Neural cell (in vitro differentiated cells): ENCODE data around the gene SIX5. TPM values are rescaled to one million over a fixed set of nuclear protein-coding genes. Genes with fewer than 3 reads are reported as not detected.

Experiments used
- H2AFZ ChIP-seq: fragments of 200-600, 300-800 bp; sonication (generic), shearing (Covaris generic); 2 replicates; pipeline ENCODE4 v1.6.0; 2014; ENCODE audit warnings: low read depth, mild to moderate bottlenecking, antibody characterized with exemption, low read length, moderate library complexity
- H3F3A ChIP-seq: fragments of 200-600 bp; shearing (Covaris generic); 2 replicates; pipeline ENCODE4 v1.6.1; 2016; ENCODE audit warnings: mild to moderate bottlenecking, moderate library complexity, mixed read lengths, antibody characterized with exemption, low read length; ENCODE audit not compliant: insufficient read depth, poor library complexity, severe bottlenecking
- H3K27ac ChIP-seq: fragments of 200-600, 300-800 bp; sonication (generic), shearing (Covaris generic); 2 replicates; pipeline ENCODE4 v1.5.1; 2014; ENCODE audit warnings: mild to moderate bottlenecking, low read length, moderate library complexity
- H3K27me3 ChIP-seq: fragments of 300-800, 200-600 bp; sonication (generic), shearing (Covaris generic); 2 replicates; pipeline ENCODE4 v1.6.0; 2014; ENCODE audit warnings: mild to moderate bottlenecking, low read depth, low read length, moderate library complexity; ENCODE audit not compliant: insufficient read depth
- H3K36me3 ChIP-seq: fragments of 300-800, 200-600 bp; sonication (generic), shearing (Covaris generic); 2 replicates; pipeline ENCODE4 v1.5.1; 2014; ENCODE audit warnings: mild to moderate bottlenecking, antibody characterized with exemption, low read length, moderate library complexity; ENCODE audit not compliant: insufficient read depth
- H3K4me2 ChIP-seq: fragments of 300-800, 200-600 bp; sonication (generic), shearing (Covaris generic); 2 replicates; pipeline ENCODE4 v1.6.0; 2014; ENCODE audit warnings: mild to moderate bottlenecking, low read length
- H3K4me3 ChIP-seq: fragments of 300-800, 200-600 bp; sonication (generic), shearing (Covaris generic); 2 replicates; pipeline ENCODE4 v1.5.1; 2014; ENCODE audit warnings: mild to moderate bottlenecking, low read length, moderate library complexity
- H3K79me2 ChIP-seq: fragments of 200-600 bp; shearing (Covaris generic); replicated peaks from 2 replicates; pipeline ENCODE4 v1.6.0; 2014; ENCODE audit warnings: mild to moderate bottlenecking, low read length, moderate library complexity; ENCODE audit not compliant: insufficient read depth
- H3K9ac ChIP-seq: fragments of 300-800, 200-600 bp; sonication (generic), shearing (Covaris generic); 2 replicates; pipeline ENCODE4 v1.6.1; 2016; ENCODE audit warnings: mild to moderate bottlenecking, low read length, mixed read lengths
- H3K9me2 ChIP-seq: fragments of 200-600 bp; shearing (Covaris generic); 2 replicates; pipeline ENCODE4 v1.6.1; 2016; ENCODE audit warnings: mild to moderate bottlenecking, low read length, mixed read lengths; ENCODE audit not compliant: insufficient read depth
- H3K9me3 ChIP-seq: fragments of 200-600, 300-800 bp; sonication (generic), shearing (Covaris generic); 2 replicates; pipeline ENCODE4 v1.6.1; 2016; ENCODE audit warnings: mild to moderate bottlenecking, mixed run types, low read length, moderate library complexity, mixed read lengths
- H4K20me1 ChIP-seq: fragments of 200-600 bp; shearing (Covaris generic); 2 replicates; pipeline ENCODE4 v1.6.1; 2016; ENCODE audit warnings: mild to moderate bottlenecking, mixed run types; ENCODE audit not compliant: insufficient read depth
- EP300 ChIP-seq: fragments of 450-650 bp; conservative IDR thresholded peaks from 2 replicates; pipeline ENCODE4 v1.6.1; 2014; ENCODE audit warnings: antibody characterized with exemption, mild to moderate bottlenecking, moderate library complexity; ENCODE audit not compliant: poor library complexity, severe bottlenecking
- EZH2 ChIP-seq: fragments of 200-600, 300-800 bp; shearing (Covaris generic), sonication (generic); IDR thresholded peaks from 2 replicates; pipeline ENCODE4 v1.6.1; 2014; ENCODE audit warnings: antibody characterized with exemption, low read length, borderline replicate concordance, mild to moderate bottlenecking; ENCODE audit not compliant: insufficient read depth, poor library complexity, severe bottlenecking
- MXI1 ChIP-seq: fragments of 450-650 bp; conservative IDR thresholded peaks from 2 replicates; pipeline ENCODE4 v1.6.1; 2014; ENCODE audit warnings: antibody characterized with exemption, mild to moderate bottlenecking; ENCODE audit not compliant: poor library complexity, severe bottlenecking
- POLR2AphosphoS5 ChIP-seq: IDR thresholded peaks from 2 replicates; pipeline ENCODE4 v1.6.1; 2012
- RAD21 ChIP-seq: fragments of 450-650 bp; conservative IDR thresholded peaks from 2 replicates; pipeline ENCODE4 v1.6.1; 2014; ENCODE audit warnings: antibody characterized with exemption, mild to moderate bottlenecking, moderate library complexity
- SMC3 ChIP-seq: fragments of 450-650 bp; conservative IDR thresholded peaks from 2 replicates; pipeline ENCODE4 v1.6.1; 2014; ENCODE audit warnings: antibody characterized with exemption, mild to moderate bottlenecking, moderate library complexity; ENCODE audit not compliant: poor library complexity
- TAF1 ChIP-seq: IDR thresholded peaks from 2 replicates; pipeline ENCODE4 v1.6.1; 2012; ENCODE audit warnings: low read depth
- polyA plus RNA-seq: library from polyadenylated mRNA; depleted of rRNA; stranded (reverse); fragments of >200 nt; gene quantifications from 2 replicates; pipeline ENCODE4 v1.2.3, GENCODE V29; 2014
- TF ChIP-seq, protein P1 (sequence below): IDR thresholded peaks from 2 replicates; pipeline ENCODE4 v1.6.1; 2012; ENCODE audit warnings: borderline replicate concordance
- TF ChIP-seq, protein P2 (sequence below): fragments of 450-650 bp; IDR thresholded peaks from 2 replicates; pipeline ENCODE4 v1.5.1; 2014; ENCODE audit warnings: antibody characterized with exemption, mild to moderate bottlenecking, moderate library complexity; ENCODE audit not compliant: poor library complexity, severe bottlenecking

Gene SIX5
- polyA plus RNA-seq, 1 donor from 2014 or later: not detected

DNA sequence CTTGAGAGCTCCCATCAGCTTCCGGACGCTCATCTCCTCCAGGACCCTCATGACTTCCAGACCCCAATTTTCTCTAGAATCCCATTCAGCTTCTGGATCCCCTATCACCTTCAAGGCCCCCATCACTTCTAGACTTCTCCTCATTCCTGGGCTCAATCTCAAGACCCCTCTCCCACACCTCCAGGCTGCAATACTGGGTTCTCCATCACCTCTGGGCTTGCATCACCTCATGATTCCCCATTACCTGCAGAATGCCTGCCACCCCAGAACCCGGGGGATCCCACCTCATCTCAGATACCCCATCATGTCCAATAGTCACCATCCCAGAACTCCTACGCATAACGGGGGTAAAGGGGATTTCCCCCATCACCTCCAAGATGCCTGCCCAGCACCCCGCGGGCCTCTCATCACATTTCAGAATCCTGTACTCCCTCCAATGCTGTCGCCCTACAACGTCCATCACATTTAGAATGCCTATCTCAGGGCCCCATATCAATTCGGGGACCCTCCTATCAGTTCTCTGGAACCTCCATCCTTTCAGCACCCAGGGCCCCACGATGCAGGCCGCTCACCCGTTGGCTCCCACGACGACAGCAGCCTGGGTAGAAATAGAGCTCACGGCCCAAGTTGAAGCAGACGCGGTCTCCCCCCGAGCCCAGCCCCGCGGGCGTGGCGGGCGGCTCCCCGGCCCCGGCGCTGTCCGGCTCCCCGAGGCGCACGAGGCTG, 22.9 kb upstream of the SIX5 start:
- Histone ChIP-seq H2AFZ (no peak overlapping the region), H3K4me3 (peak overlapping the region; percentile 94), H3K79me2 (peaks cover 25% of the 10 kb centered on the region), H3K27me3 (no peaks in the 10 kb centered on the region), H3K36me3 (peaks cover 6% of the 10 kb centered on the region), H4K20me1 (no peaks in the 10 kb centered on the region), H3K4me2 (peak overlapping the region; percentile 98), H3K9me2 (no peaks in the 10 kb centered on the region), H3K27ac (peak overlapping the region; percentile 55), H3K9me3 (no peaks in the 10 kb centered on the region), H3F3A (no peaks in the 10 kb centered on the region), H3K9ac (peak overlapping the region; percentile 87)
- TF ChIP-seq RAD21 (no peak), EZH2 (no peak), POLR2AphosphoS5 (no peak), MXI1 (no peak), SMC3 (no peak), EP300 (no peak), TAF1 (no peak)
- TF ChIP-seq, protein P1, sequence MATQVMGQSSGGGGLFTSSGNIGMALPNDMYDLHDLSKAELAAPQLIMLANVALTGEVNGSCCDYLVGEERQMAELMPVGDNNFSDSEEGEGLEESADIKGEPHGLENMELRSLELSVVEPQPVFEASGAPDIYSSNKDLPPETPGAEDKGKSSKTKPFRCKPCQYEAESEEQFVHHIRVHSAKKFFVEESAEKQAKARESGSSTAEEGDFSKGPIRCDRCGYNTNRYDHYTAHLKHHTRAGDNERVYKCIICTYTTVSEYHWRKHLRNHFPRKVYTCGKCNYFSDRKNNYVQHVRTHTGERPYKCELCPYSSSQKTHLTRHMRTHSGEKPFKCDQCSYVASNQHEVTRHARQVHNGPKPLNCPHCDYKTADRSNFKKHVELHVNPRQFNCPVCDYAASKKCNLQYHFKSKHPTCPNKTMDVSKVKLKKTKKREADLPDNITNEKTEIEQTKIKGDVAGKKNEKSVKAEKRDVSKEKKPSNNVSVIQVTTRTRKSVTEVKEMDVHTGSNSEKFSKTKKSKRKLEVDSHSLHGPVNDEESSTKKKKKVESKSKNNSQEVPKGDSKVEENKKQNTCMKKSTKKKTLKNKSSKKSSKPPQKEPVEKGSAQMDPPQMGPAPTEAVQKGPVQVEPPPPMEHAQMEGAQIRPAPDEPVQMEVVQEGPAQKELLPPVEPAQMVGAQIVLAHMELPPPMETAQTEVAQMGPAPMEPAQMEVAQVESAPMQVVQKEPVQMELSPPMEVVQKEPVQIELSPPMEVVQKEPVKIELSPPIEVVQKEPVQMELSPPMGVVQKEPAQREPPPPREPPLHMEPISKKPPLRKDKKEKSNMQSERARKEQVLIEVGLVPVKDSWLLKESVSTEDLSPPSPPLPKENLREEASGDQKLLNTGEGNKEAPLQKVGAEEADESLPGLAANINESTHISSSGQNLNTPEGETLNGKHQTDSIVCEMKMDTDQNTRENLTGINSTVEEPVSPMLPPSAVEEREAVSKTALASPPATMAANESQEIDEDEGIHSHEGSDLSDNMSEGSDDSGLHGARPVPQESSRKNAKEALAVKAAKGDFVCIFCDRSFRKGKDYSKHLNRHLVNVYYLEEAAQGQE: no peak
- TF ChIP-seq, protein P2, sequence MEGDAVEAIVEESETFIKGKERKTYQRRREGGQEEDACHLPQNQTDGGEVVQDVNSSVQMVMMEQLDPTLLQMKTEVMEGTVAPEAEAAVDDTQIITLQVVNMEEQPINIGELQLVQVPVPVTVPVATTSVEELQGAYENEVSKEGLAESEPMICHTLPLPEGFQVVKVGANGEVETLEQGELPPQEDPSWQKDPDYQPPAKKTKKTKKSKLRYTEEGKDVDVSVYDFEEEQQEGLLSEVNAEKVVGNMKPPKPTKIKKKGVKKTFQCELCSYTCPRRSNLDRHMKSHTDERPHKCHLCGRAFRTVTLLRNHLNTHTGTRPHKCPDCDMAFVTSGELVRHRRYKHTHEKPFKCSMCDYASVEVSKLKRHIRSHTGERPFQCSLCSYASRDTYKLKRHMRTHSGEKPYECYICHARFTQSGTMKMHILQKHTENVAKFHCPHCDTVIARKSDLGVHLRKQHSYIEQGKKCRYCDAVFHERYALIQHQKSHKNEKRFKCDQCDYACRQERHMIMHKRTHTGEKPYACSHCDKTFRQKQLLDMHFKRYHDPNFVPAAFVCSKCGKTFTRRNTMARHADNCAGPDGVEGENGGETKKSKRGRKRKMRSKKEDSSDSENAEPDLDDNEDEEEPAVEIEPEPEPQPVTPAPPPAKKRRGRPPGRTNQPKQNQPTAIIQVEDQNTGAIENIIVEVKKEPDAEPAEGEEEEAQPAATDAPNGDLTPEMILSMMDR: no peak

DNA sequence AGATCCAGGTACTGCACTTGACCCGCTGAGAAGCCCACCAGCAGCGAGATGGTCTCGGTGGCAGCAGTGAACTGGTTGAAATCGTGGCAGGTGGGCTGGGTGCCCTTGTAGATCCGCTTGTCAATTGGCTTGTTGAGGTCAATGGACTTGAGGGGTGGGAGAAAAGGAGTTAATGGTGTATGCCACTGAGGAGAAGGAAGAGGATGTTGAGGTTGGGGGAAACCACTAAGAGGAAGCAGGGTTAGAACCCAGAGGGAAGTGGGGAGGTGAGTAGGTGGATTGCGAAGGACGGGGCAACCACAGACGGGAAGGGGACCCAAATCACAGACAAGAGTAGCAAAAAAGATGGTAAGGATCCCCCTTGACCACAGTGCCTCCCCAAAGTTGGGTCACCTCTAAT, 21.9 kb upstream of the SIX5 start:
- H3K4me2 ChIP-seq: peak overlapping the region; percentile 98
- no peaks in the 10 kb centered on the region for H4K20me1 ChIP-seq
- no peaks in the 10 kb centered on the region for H3F3A ChIP-seq
- H3K4me3 ChIP-seq: peak overlapping the region; percentile 94
- H3K9me3 ChIP-seq: no peaks in the 10 kb centered on the region
- TF ChIP-seq SMC3 (no peak), MXI1 (no peak), EP300 (no peak), POLR2AphosphoS5 (no peak), EZH2 (no peak), TAF1 (no peak), RAD21 (no peak)
- TF ChIP-seq, protein P1: no peak
- TF ChIP-seq, protein P2: no peak
- no peaks in the 10 kb centered on the region for H3K9me2 ChIP-seq
- H3K27ac ChIP-seq: no peak overlapping the region
- H3K27me3 ChIP-seq: no peaks in the 10 kb centered on the region
- H3K36me3 ChIP-seq: peaks cover 6% of the 10 kb centered on the region
- H3K9ac ChIP-seq: peak overlapping the region; percentile 87
- no peak overlapping the region for H2AFZ ChIP-seq
- peaks cover 25% of the 10 kb centered on the region for H3K79me2 ChIP-seq
